Trophoblast cell (in vitro differentiated cells and primary cell): ENCODE results near the gene AXIN1.
"Not testable (repeated sequence)": the region's sequence is repeated elsewhere in the genome, so short reads cannot be mapped to it uniquely, and the experiment has no call there.

ENCODE experiments used
- DNase-seq, 2 donors: peaks; one replicate each; pipeline ENCODE4 v3.0.0-alpha.2; 2016
- H2AFZ ChIP-seq: 2 replicates; pipeline ENCODE4 v1.6.1; 2013; ENCODE audit warnings: low read length, moderate library complexity, mild to moderate bottlenecking; ENCODE audit not compliant: insufficient read depth, poor library complexity
- H2AK5ac ChIP-seq: 2 replicates; pipeline ENCODE4 v1.6.1; 2013; ENCODE audit warnings: mild to moderate bottlenecking, low read length
- H2BK120ac ChIP-seq: 2 replicates; pipeline ENCODE4 v1.6.1; 2013; ENCODE audit warnings: low read length, mild to moderate bottlenecking, moderate library complexity; ENCODE audit not compliant: insufficient read depth, poor library complexity
- H2BK12ac ChIP-seq: 2 replicates; pipeline ENCODE4 v1.6.1; 2013; ENCODE audit warnings: mild to moderate bottlenecking, low read length, moderate library complexity
- H2BK5ac ChIP-seq: 2 replicates; pipeline ENCODE4 v1.6.1; 2013; ENCODE audit warnings: low read length, low read depth, moderate library complexity, mild to moderate bottlenecking; ENCODE audit not compliant: poor library complexity
- H3K14ac ChIP-seq: 2 replicates; pipeline ENCODE4 v1.6.1; 2013; ENCODE audit warnings: mild to moderate bottlenecking, low read length
- H3K18ac ChIP-seq: 2 replicates; pipeline ENCODE4 v1.6.1; 2013; ENCODE audit warnings: mild to moderate bottlenecking, low read length
- H3K23ac ChIP-seq: 2 replicates; pipeline ENCODE4 v1.6.1; 2013; ENCODE audit warnings: low read length
- H3K27ac ChIP-seq: 2 replicates; pipeline ENCODE4 v1.5.1; 2013; ENCODE audit warnings: low read depth, mild to moderate bottlenecking, inconsistent platforms, low read length, moderate library complexity
- H3K27me3 ChIP-seq: 2 replicates; pipeline ENCODE4 v1.6.1; 2013; ENCODE audit warnings: inconsistent platforms, mild to moderate bottlenecking, low read length, moderate library complexity; ENCODE audit not compliant: insufficient read depth
- H3K36me3 ChIP-seq, 2 experiments: 1 replicate in 1 of 2; 2 replicates in 1 of 2; pipeline ENCODE4 v1.6.1; 2013; ENCODE audit warnings: low read length in 2 of 2, mild to moderate bottlenecking in 2 of 2, moderate library complexity in 1 of 2; ENCODE audit not compliant: insufficient read depth in 2 of 2, control insufficient read depth in 1 of 2
- H3K4ac ChIP-seq: 2 replicates; pipeline ENCODE4 v1.6.1; 2013; ENCODE audit warnings: low read depth, mild to moderate bottlenecking, low read length, moderate library complexity
- H3K4me1 ChIP-seq, 2 experiments: 1 replicate in 1 of 2; 2 replicates in 1 of 2; pipeline ENCODE4 v1.6.1; 2013; ENCODE audit warnings: low read length in 2 of 2, mild to moderate bottlenecking in 2 of 2, moderate library complexity in 1 of 2; ENCODE audit not compliant: insufficient read depth in 2 of 2, control insufficient read depth in 1 of 2
- H3K4me2 ChIP-seq: 2 replicates; pipeline ENCODE4 v1.6.1; 2013; ENCODE audit warnings: inconsistent platforms, mild to moderate bottlenecking, low read length, moderate library complexity
- H3K4me3 ChIP-seq: 2 replicates; pipeline ENCODE4 v1.5.1; 2013; ENCODE audit warnings: mild to moderate bottlenecking, low read depth, low read length, inconsistent platforms
- H3K79me1 ChIP-seq: one replicate; pipeline ENCODE4 v1.6.1; 2013; ENCODE audit warnings: low read length
- H3K79me2 ChIP-seq: 2 replicates; pipeline ENCODE4 v1.6.1; 2013; ENCODE audit warnings: low read length, mild to moderate bottlenecking; ENCODE audit not compliant: control insufficient read depth, insufficient read depth, poor library complexity
- H3K9ac ChIP-seq: 2 replicates; pipeline ENCODE4 v1.6.1; 2013; ENCODE audit warnings: mild to moderate bottlenecking, low read length
- H3K9me3 ChIP-seq: 2 replicates; pipeline ENCODE4 v1.6.1; 2013; ENCODE audit warnings: low read depth, mild to moderate bottlenecking, control low read depth, inconsistent platforms, low read length; ENCODE audit not compliant: insufficient read depth
- H4K12ac ChIP-seq: 2 replicates; pipeline ENCODE4 v1.6.1; 2013; ENCODE audit warnings: low read depth, mild to moderate bottlenecking, low read length, moderate library complexity
- H4K8ac ChIP-seq: 2 replicates; pipeline ENCODE4 v1.6.1; 2013; ENCODE audit warnings: low read depth, mild to moderate bottlenecking, low read length, moderate library complexity
- H4K91ac ChIP-seq: one replicate; pipeline ENCODE4 v1.6.1; 2013; ENCODE audit warnings: low read depth, mild to moderate bottlenecking, low read length, moderate library complexity
- WGBS: extraction: QIAGEN DNeasy Blood & Tissue Kit; methylation state at CpG from one replicate; pipeline ENCODE4 v1.1.7; 2013; ENCODE audit warnings: missing lambda C conversion rate; ENCODE audit not compliant: insufficient read length, insufficient coverage; ENCODE audit errors: extremely low coverage; 5-methylcytosine and 5-hydroxymethylcytosine counted together

The AXIN1 gene

GRCh38 chr16:364595-365491 is 12.3 kb upstream of the AXIN1 start:
- Histone ChIP-seq H2AK5ac (no peak overlapping the region), H3K9ac (no peak overlapping the region), H2BK5ac (no peak overlapping the region), H3K79me1 (no peaks in the 10 kb centered on the region), H3K4me1 (peaks cover 4% of the 10 kb centered on the region in 2 experiments), H3K4me3 (no peak overlapping the region), H3K36me3 (peaks cover 32 to 36% of the 10 kb centered on the region in 2 experiments), H3K23ac (no peak overlapping the region), H3K27me3 (no peaks in the 10 kb centered on the region), H3K4ac (no peak overlapping the region), H3K18ac (no peak overlapping the region), H3K4me2 (no peak overlapping the region), H3K9me3 (no peaks in the 10 kb centered on the region), H2BK120ac (no peak overlapping the region), H4K91ac (no peak overlapping the region), H3K27ac (no peak overlapping the region), H3K14ac (no peak overlapping the region), H4K8ac (no peak overlapping the region), H2AFZ (no peak overlapping the region), H3K79me2 (no peaks in the 10 kb centered on the region), H2BK12ac (no peak overlapping the region), H4K12ac (no peak overlapping the region)
- WGBS = no CpG with 5 or more reads among the region's 19 CpGs
- DNase-seq = no peak

- Histone ChIP-seq H3K14ac (no peak overlapping the region), H4K12ac (no peak overlapping the region), H2BK120ac (no peak overlapping the region), H3K4me2 (no peak overlapping the region), H3K23ac (no peak overlapping the region), H3K4me1 (peaks cover 0 to 4% of the 10 kb centered on the region in 2 experiments), H3K79me1 (no peaks in the 10 kb centered on the region), H3K9ac (no peak overlapping the region), H3K36me3 (peaks cover 29% of the 10 kb centered on the region in 2 experiments), H3K27ac (no peak overlapping the region), H3K79me2 (no peaks in the 10 kb centered on the region), H2AFZ (no peak overlapping the region), H3K9me3 (no peaks in the 10 kb centered on the region), H3K4ac (no peak overlapping the region), H4K8ac (no peak overlapping the region), H2AK5ac (no peak overlapping the region), H2BK5ac (no peak overlapping the region), H3K18ac (no peak overlapping the region), H3K27me3 (no peaks in the 10 kb centered on the region), H3K4me3 (no peak overlapping the region), H2BK12ac (no peak overlapping the region), H4K91ac (no peak overlapping the region)
- DNase-seq = no peak
- no CpG with 5 or more reads among the region's 24 CpGs for WGBS
Observed at GRCh38 chr16:363766-364490, 11.4 kb upstream of the AXIN1 start.

GRCh38 chr16:363110-363765 is 10.7 kb upstream of the AXIN1 start:
- Histone ChIP-seq H3K18ac (no peak overlapping the region), H3K9me3 (no peaks in the 10 kb centered on the region), H4K12ac (no peak overlapping the region), H4K8ac (no peak overlapping the region), H3K4ac (no peak overlapping the region), H2AK5ac (no peak overlapping the region), H2AFZ (no peak overlapping the region), H3K79me2 (no peaks in the 10 kb centered on the region), H3K9ac (no peak overlapping the region), H3K14ac (no peak overlapping the region), H3K27me3 (no peaks in the 10 kb centered on the region), H2BK120ac (no peak overlapping the region), H2BK12ac (no peak overlapping the region), H3K27ac (no peak overlapping the region), H3K79me1 (no peaks in the 10 kb centered on the region), H2BK5ac (no peak overlapping the region), H3K23ac (no peak overlapping the region), H4K91ac (no peak overlapping the region), H3K4me3 (no peak overlapping the region), H3K4me1 (peaks cover 0 to 4% of the 10 kb centered on the region in 2 experiments), H3K36me3 (peaks cover 22% of the 10 kb centered on the region in 2 experiments), H3K4me2 (no peak overlapping the region)
- no CpG with 5 or more reads among the region's 20 CpGs for WGBS
- DNase-seq = no peak

GRCh38 chr16:362702-362999 is 10.1 kb upstream of the AXIN1 start:
- H4K91ac ChIP-seq, H3K23ac ChIP-seq, H3K14ac ChIP-seq, H3K4me3 ChIP-seq, DNase-seq, H3K4ac ChIP-seq, H3K27ac ChIP-seq, H3K27me3 ChIP-seq, H3K4me2 ChIP-seq, H3K79me1 ChIP-seq, H3K79me2 ChIP-seq, H2BK5ac ChIP-seq, H2AFZ ChIP-seq, H3K9ac ChIP-seq, H2BK12ac ChIP-seq, H4K8ac ChIP-seq, H3K18ac ChIP-seq, H3K4me1 ChIP-seq, H3K9me3 ChIP-seq, H4K12ac ChIP-seq, H2BK120ac ChIP-seq, H2AK5ac ChIP-seq: not testable (repeated sequence)
- H3K36me3 ChIP-seq = peaks cover 16% of the 10 kb centered on the region in 2 experiments
- no CpG with 5 or more reads among the region's 24 CpGs for WGBS
